HG03097 (cell line): ENCODE data around the gene TMED9.

Experiments used
- ATAC-seq: cut with Tn5 transposase; IDR thresholded peaks from one replicate; pipeline ENCODE4 v1.9.1; 2021; ENCODE audit not compliant: unreplicated experiment, low FRiP score

The TMED9 gene

GRCh38 chr5:177576169-177576568 is 15.8 kb upstream of the TMED9 start:
- no peak for ATAC-seq

GRCh38 chr5:177578316-177578715 is 13.7 kb upstream of the TMED9 start:
- ATAC-seq, result no peak

- ATAC-seq, result no peak
Observed at GRCh38 chr5:177588413-177588909, 3.5 kb upstream of the TMED9 start.

- no peak for ATAC-seq
Observed at GRCh38 chr5:177590406-177590805, 1.6 kb upstream of the TMED9 start.

- ATAC-seq, result no peak
Observed at GRCh38 chr5:177591690-177592009, 353 bp upstream of the TMED9 start.

GRCh38 chr5:177592905-177593304 is 902 bp downstream of the TMED9 start:
- no peak for ATAC-seq

GRCh38 chr5:177593511-177593910 is 1.5 kb downstream of the TMED9 start:
- no peak for ATAC-seq

- ATAC-seq, result no peak
Observed at GRCh38 chr5:177594071-177594470, 2.1 kb downstream of the TMED9 start.

- no peak for ATAC-seq
Observed at GRCh38 chr5:177595026-177595585, 3.1 kb downstream of the TMED9 start.

GRCh38 chr5:177595991-177596774 is 4.2 kb downstream of the TMED9 start:
- ATAC-seq, result no peak

- ATAC-seq, result no peak
Observed at GRCh38 chr5:177596775-177597238, 4.8 kb downstream of the TMED9 start.

GRCh38 chr5:177598477-177598876 is 6.5 kb downstream of the TMED9 start:
- ATAC-seq, result no peak

GRCh38 chr5:177599731-177600507 is 7.9 kb downstream of the TMED9 start, which contains the start of gene B4GALT7:
B4GALT7 (plus strand) TSS chr5:177600132; CDS start chr5:177600211, 79 bp downstream.
- ATAC-seq, result peak; percentile 84

GRCh38 chr5:177600508-177601018 is 8.6 kb downstream of the TMED9 start:
- peak; percentile 4 for ATAC-seq

GRCh38 chr5:177601126-177601525 is 9.1 kb downstream of the TMED9 start:
- ATAC-seq, result no peak

GRCh38 chr5:177601577-177602457 is 9.8 kb downstream of the TMED9 start:
- no peak for ATAC-seq

- ATAC-seq, result no peak
Observed at GRCh38 chr5:177602458-177602830, 10.4 kb downstream of the TMED9 start.

GRCh38 chr5:177603631-177604030 is 11.6 kb downstream of the TMED9 start:
- no peak for ATAC-seq

GRCh38 chr5:177604116-177604521 is 12.1 kb downstream of the TMED9 start:
- no peak for ATAC-seq

GRCh38 chr5:177604656-177605055 is 12.7 kb downstream of the TMED9 start:
- ATAC-seq, result no peak
